ENCODE results near the gene POR.
"Not testable (repeated sequence)": the region's sequence is repeated elsewhere in the genome, so short reads cannot be mapped to it uniquely, and the experiment has no call there.

The POR gene

GRCh38 chr7:75907668-75908039 is 7.3 kb upstream of the POR start:
- not testable (repeated sequence) for H3K4me3 ChIP-seq (ENCODE audit: low read depth in 1 of 2, low read length in 2 of 2); H3K4me1 ChIP-seq (ENCODE audit: control insufficient read depth in 1 of 2, insufficient read depth in 2 of 2, low read length in 2 of 2); H3K36me3 ChIP-seq (ENCODE audit: control insufficient read depth in 1 of 2, insufficient read depth in 2 of 2, low read length in 2 of 2); H3K27ac ChIP-seq (ENCODE audit: low read length); H3K27me3 ChIP-seq (ENCODE audit: low read depth, low read length); H3K9me3 ChIP-seq (ENCODE audit: control insufficient read depth in 1 of 2, low read length in 2 of 2)

GRCh38 chr7:75909521-75910132 is 5.3 kb upstream of the POR start:
- peaks cover 0 to 6% of the 10 kb centered on the region in 2 donors for H3K4me1 ChIP-seq (ENCODE audit: control insufficient read depth in 1 of 2, insufficient read depth in 2 of 2, low read length in 2 of 2)
- no peaks in the 10 kb centered on the region for H3K9me3 ChIP-seq (ENCODE audit: control insufficient read depth in 1 of 2, low read length in 2 of 2)
- no peak overlapping the region for H3K4me3 ChIP-seq (ENCODE audit: low read depth in 1 of 2, low read length in 2 of 2)
- no peaks in the 10 kb centered on the region for H3K27me3 ChIP-seq (ENCODE audit: low read depth, low read length)
- no peaks in the 10 kb centered on the region for H3K36me3 ChIP-seq (ENCODE audit: control insufficient read depth in 1 of 2, insufficient read depth in 2 of 2, low read length in 2 of 2)
- H3K27ac ChIP-seq (ENCODE audit: low read length) = no peak overlapping the region

GRCh38 chr7:75911186-75911585 is 3.8 kb upstream of the POR start:
- not testable (repeated sequence) for H3K36me3 ChIP-seq (ENCODE audit: control insufficient read depth in 1 of 2, insufficient read depth in 2 of 2, low read length in 2 of 2); H3K9me3 ChIP-seq (ENCODE audit: control insufficient read depth in 1 of 2, low read length in 2 of 2); H3K4me3 ChIP-seq (ENCODE audit: low read depth in 1 of 2, low read length in 2 of 2); H3K27ac ChIP-seq (ENCODE audit: low read length); H3K27me3 ChIP-seq (ENCODE audit: low read depth, low read length)
- H3K4me1 ChIP-seq (ENCODE audit: control insufficient read depth in 1 of 2, insufficient read depth in 2 of 2, low read length in 2 of 2) = peaks cover 2 to 10% of the 10 kb centered on the region in 2 donors

- Histone ChIP-seq H3K27ac (ENCODE audit: low read length) (no peak overlapping the region), H3K4me3 (ENCODE audit: low read depth in 1 of 2, low read length in 2 of 2) (no peak overlapping the region), H3K27me3 (ENCODE audit: low read depth, low read length) (no peaks in the 10 kb centered on the region), H3K36me3 (ENCODE audit: control insufficient read depth in 1 of 2, insufficient read depth in 2 of 2, low read length in 2 of 2) (no peaks in the 10 kb centered on the region), H3K9me3 (ENCODE audit: control insufficient read depth in 1 of 2, low read length in 2 of 2) (no peaks in the 10 kb centered on the region), H3K4me1 (ENCODE audit: control insufficient read depth in 1 of 2, insufficient read depth in 2 of 2, low read length in 2 of 2) (peaks cover 8 to 15% of the 10 kb centered on the region in 2 donors)
Measured at GRCh38 chr7:75913437-75913836, 1.5 kb upstream of the POR start.

GRCh38 chr7:75914169-75914654 is 743 bp upstream of the POR start:
- Histone ChIP-seq H3K4me3 (ENCODE audit: low read depth in 1 of 2, low read length in 2 of 2) (peak overlapping the region; percentile 72 to 94), H3K27ac (ENCODE audit: low read length) (peak overlapping the region; percentile 60), H3K36me3 (ENCODE audit: control insufficient read depth in 1 of 2, insufficient read depth in 2 of 2, low read length in 2 of 2) (no peaks in the 10 kb centered on the region), H3K4me1 (ENCODE audit: control insufficient read depth in 1 of 2, insufficient read depth in 2 of 2, low read length in 2 of 2) (peaks cover 8 to 15% of the 10 kb centered on the region in 2 donors), H3K27me3 (ENCODE audit: low read depth, low read length) (no peaks in the 10 kb centered on the region), H3K9me3 (ENCODE audit: control insufficient read depth in 1 of 2, low read length in 2 of 2) (no peaks in the 10 kb centered on the region)

GRCh38 chr7:75915416-75916156 is 631 bp downstream of the POR start:
- Histone ChIP-seq H3K9me3 (ENCODE audit: control insufficient read depth in 1 of 2, low read length in 2 of 2) (no peaks in the 10 kb centered on the region), H3K36me3 (ENCODE audit: control insufficient read depth in 1 of 2, insufficient read depth in 2 of 2, low read length in 2 of 2) (no peaks in the 10 kb centered on the region), H3K27ac (ENCODE audit: low read length) (peak overlapping the region; percentile 68), H3K27me3 (ENCODE audit: low read depth, low read length) (no peaks in the 10 kb centered on the region), H3K4me1 (ENCODE audit: control insufficient read depth in 1 of 2, insufficient read depth in 2 of 2, low read length in 2 of 2) (peaks cover 8 to 15% of the 10 kb centered on the region in 2 donors), H3K4me3 (ENCODE audit: low read depth in 1 of 2, low read length in 2 of 2) (peak overlapping the region; percentile 84 to 94)

GRCh38 chr7:75916259-75916658 is 1.3 kb downstream of the POR start:
- peaks cover 8 to 15% of the 10 kb centered on the region in 2 donors for H3K4me1 ChIP-seq (ENCODE audit: control insufficient read depth in 1 of 2, insufficient read depth in 2 of 2, low read length in 2 of 2)
- H3K36me3 ChIP-seq (ENCODE audit: control insufficient read depth in 1 of 2, insufficient read depth in 2 of 2, low read length in 2 of 2) = no peaks in the 10 kb centered on the region
- H3K4me3 ChIP-seq (ENCODE audit: low read depth in 1 of 2, low read length in 2 of 2) = peak overlapping the region; percentile 84 to 94
- H3K9me3 ChIP-seq (ENCODE audit: control insufficient read depth in 1 of 2, low read length in 2 of 2) = no peaks in the 10 kb centered on the region
- peak overlapping the region; percentile 68 for H3K27ac ChIP-seq (ENCODE audit: low read length)
- H3K27me3 ChIP-seq (ENCODE audit: low read depth, low read length) = no peaks in the 10 kb centered on the region

GRCh38 chr7:75916685-75917634 is 2.0 kb downstream of the POR start:
- H3K9me3 ChIP-seq (ENCODE audit: control insufficient read depth in 1 of 2, low read length in 2 of 2) = no peaks in the 10 kb centered on the region
- peak overlapping the region; percentile 84 to 94 for H3K4me3 ChIP-seq (ENCODE audit: low read depth in 1 of 2, low read length in 2 of 2)
- no peak overlapping the region for H3K27ac ChIP-seq (ENCODE audit: low read length)
- no peaks in the 10 kb centered on the region for H3K36me3 ChIP-seq (ENCODE audit: control insufficient read depth in 1 of 2, insufficient read depth in 2 of 2, low read length in 2 of 2)
- no peaks in the 10 kb centered on the region for H3K27me3 ChIP-seq (ENCODE audit: low read depth, low read length)
- H3K4me1 ChIP-seq (ENCODE audit: control insufficient read depth in 1 of 2, insufficient read depth in 2 of 2, low read length in 2 of 2) = peaks cover 8 to 15% of the 10 kb centered on the region in 2 donors

- H3K27me3 ChIP-seq (ENCODE audit: low read depth, low read length) = no peaks in the 10 kb centered on the region
- H3K36me3 ChIP-seq (ENCODE audit: control insufficient read depth in 1 of 2, insufficient read depth in 2 of 2, low read length in 2 of 2) = no peaks in the 10 kb centered on the region
- no peak overlapping the region for H3K4me3 ChIP-seq (ENCODE audit: low read depth in 1 of 2, low read length in 2 of 2)
- H3K4me1 ChIP-seq (ENCODE audit: control insufficient read depth in 1 of 2, insufficient read depth in 2 of 2, low read length in 2 of 2) = peaks cover 8 to 9% of the 10 kb centered on the region in 2 donors
- H3K9me3 ChIP-seq (ENCODE audit: control insufficient read depth in 1 of 2, low read length in 2 of 2) = no peaks in the 10 kb centered on the region
- H3K27ac ChIP-seq (ENCODE audit: low read length) = no peak overlapping the region
Measured at GRCh38 chr7:75920431-75921161, 5.6 kb downstream of the POR start.

- Histone ChIP-seq H3K9me3 (ENCODE audit: control insufficient read depth in 1 of 2, low read length in 2 of 2) (no peaks in the 10 kb centered on the region), H3K36me3 (ENCODE audit: control insufficient read depth in 1 of 2, insufficient read depth in 2 of 2, low read length in 2 of 2) (no peaks in the 10 kb centered on the region), H3K4me1 (ENCODE audit: control insufficient read depth in 1 of 2, insufficient read depth in 2 of 2, low read length in 2 of 2) (peaks cover 3% of the 10 kb centered on the region in 2 donors), H3K27ac (ENCODE audit: low read length) (no peak overlapping the region), H3K27me3 (ENCODE audit: low read depth, low read length) (no peaks in the 10 kb centered on the region), H3K4me3 (ENCODE audit: low read depth in 1 of 2, low read length in 2 of 2) (no peak overlapping the region)
Measured at GRCh38 chr7:75921479-75921878, 6.5 kb downstream of the POR start.
